Endodermal cell (in vitro differentiated cells): ENCODE data around the gene SLC26A3. TPM values are rescaled to one million over a fixed set of nuclear protein-coding genes. Genes with fewer than 3 reads are reported as not detected.
"Not testable (repeated sequence)": the region's sequence is repeated elsewhere in the genome, so short reads cannot be mapped to it uniquely, and the experiment has no call there.

Source experiments
- DNase-seq: peaks from one replicate; pipeline ENCODE4 v3.0.0-alpha.2; 2017
- H3K27ac ChIP-seq: 2 replicates; pipeline ENCODE4 v1.5.1; 2013; ENCODE audit warnings: mild to moderate bottlenecking, low read depth, low read length, moderate library complexity
- H3K27me3 ChIP-seq: 2 replicates; pipeline ENCODE4 v1.6.1; 2013; ENCODE audit warnings: mild to moderate bottlenecking, low read length, moderate library complexity; ENCODE audit not compliant: insufficient read depth, control insufficient read depth, poor library complexity, severe bottlenecking
- H3K36me3 ChIP-seq: 2 replicates; pipeline ENCODE4 v1.7.0; 2013; ENCODE audit warnings: mild to moderate bottlenecking, low read length, moderate library complexity; ENCODE audit not compliant: control insufficient read depth, insufficient read depth
- H3K4me1 ChIP-seq: one replicate; pipeline ENCODE4 v1.7.0; 2013; ENCODE audit warnings: low read length; ENCODE audit not compliant: control insufficient read depth, insufficient read depth
- H3K4me3 ChIP-seq: 2 replicates; pipeline ENCODE4 v1.5.1; 2013; ENCODE audit warnings: mild to moderate bottlenecking, low read length, moderate library complexity
- H3K9ac ChIP-seq: 2 replicates; pipeline ENCODE4 v1.6.1; 2013; ENCODE audit warnings: mild to moderate bottlenecking, low read length, moderate library complexity; ENCODE audit not compliant: poor library complexity, severe bottlenecking; ENCODE audit errors: extremely low read depth
- H3K9me3 ChIP-seq: 2 replicates; pipeline ENCODE4 v1.6.1; 2013; ENCODE audit warnings: mild to moderate bottlenecking, low read length, moderate library complexity; ENCODE audit not compliant: control insufficient read depth
- H3K27ac Mint-ChIP-seq: 2 replicates; pipeline ENCODE4 v1.8.0; 2020; ENCODE audit warnings: mixed read lengths
- H3K27me3 Mint-ChIP-seq: 2 replicates; pipeline ENCODE4 v1.8.0; 2021; ENCODE audit warnings: mild to moderate bottlenecking, mixed read lengths; ENCODE audit not compliant: insufficient read depth
- H3K36me3 Mint-ChIP-seq: 2 replicates; pipeline ENCODE4 v1.8.0; 2020; ENCODE audit warnings: low read depth, mixed read lengths
- H3K4me1 Mint-ChIP-seq: 2 replicates; pipeline ENCODE4 v1.8.0; 2020; ENCODE audit warnings: mixed read lengths
- H3K4me3 Mint-ChIP-seq: 2 replicates; pipeline ENCODE4 v1.8.0; 2020; ENCODE audit warnings: mild to moderate bottlenecking, moderate library complexity, mixed read lengths
- H3K9me3 Mint-ChIP-seq: 2 replicates; pipeline ENCODE4 v1.8.0; 2020; ENCODE audit warnings: mild to moderate bottlenecking, mixed read lengths
- CTCF ChIP-seq: fragments of 200-600 bp; sonication (generic); conservative IDR thresholded peaks from 2 replicates; pipeline ENCODE4 v1.5.0; 2021; ENCODE audit warnings: antibody characterized with exemption, mild to moderate bottlenecking
- WGBS, 2 experiments: methylation state at CpG; one replicate each; pipeline versions ENCODE4 v1.1.5 to v1.1.7; 2013; ENCODE audit warnings: missing lambda C conversion rate in 2 of 2, mixed read lengths in 1 of 2; ENCODE audit not compliant: insufficient coverage in 1 of 2, insufficient read length in 1 of 2; 5-methylcytosine and 5-hydroxymethylcytosine counted together
- long read RNA-seq, 4 experiments: library from polyadenylated mRNA in 2 of 4; library from RNA in 1 of 4; library from capped mRNA in 1 of 4; stranded (forward) in 3 of 4; unstranded in 1 of 4; transcript quantifications; one replicate each; pipeline ENCODE4 v2.0.0, GENCODE V29; 2020 to 2021; ENCODE audit warnings: inconsistent platforms in 1 of 4
- polyA plus RNA-seq, 2 experiments: library from polyadenylated mRNA; stranded (reverse); fragments of 50-300 nt; gene quantifications; one replicate each; pipeline ENCODE4 v1.2.3, GENCODE V29; 2013
- total RNA-seq, 2 donors: library from RNA; stranded (reverse); fragmentation: NEBNext Ultra II Directional in 1 of 2; extraction: Animal tissue kit (Norgen Biotek cat#: 25700) in 1 of 2; gene quantifications; 2 replicates in 1 of 2; 3 replicates in 1 of 2; pipeline ENCODE4 v1.2.1, GENCODE V29; 2021

SLC26A3 gene
- not detected for total RNA-seq
- polyA plus RNA-seq (2013, experiment 1 of 2): not detected
- polyA plus RNA-seq (2013, experiment 2 of 2): not detected
- long read RNA-seq, experiment 1: 0 reads
- long read RNA-seq, experiment 2: 0 reads
- long read RNA-seq, experiment 3: 0 reads
- long read RNA-seq, experiment 4: 0 reads

DNA sequence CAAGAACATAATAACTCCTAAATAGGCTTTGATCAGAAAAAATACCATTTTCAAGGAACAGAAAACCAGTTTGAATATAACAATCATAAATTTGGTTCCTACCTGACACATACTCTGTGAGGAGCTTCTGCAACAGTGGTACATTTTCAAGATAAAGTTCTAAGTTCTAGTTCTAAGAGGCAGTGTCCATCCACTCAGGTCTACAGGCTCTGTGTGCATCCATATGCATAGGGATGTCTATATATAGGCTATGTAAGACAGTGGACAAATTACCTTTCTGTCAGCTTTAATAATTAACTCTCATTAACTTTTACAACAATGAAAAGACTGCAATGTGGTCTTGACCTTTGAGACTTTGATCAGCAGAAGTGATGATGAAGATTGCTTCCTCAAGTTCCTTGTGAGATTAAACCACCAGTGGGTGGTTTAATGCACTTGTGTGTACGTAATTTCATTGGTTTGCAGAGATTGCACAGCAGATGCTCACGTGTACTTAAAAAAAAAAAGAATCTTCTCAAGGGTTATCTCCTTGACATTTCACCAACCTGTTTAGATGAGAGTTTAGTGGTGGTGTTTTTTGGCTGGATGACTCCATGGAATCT is at the start of gene SLC26A3:
SLC26A3 (minus strand) TSS at position 215 of the 602 bp plus-strand sequence. CDS start 8,714 bp downstream, outside the sequence.
- Mint-ChIP-seq H3K27ac (no peak within 1 kb of the TSS), H3K9me3 (no peaks in the 10 kb centered on the region), H3K4me1 (no peaks in the 10 kb centered on the region), H3K27me3 (peaks cover 4% of the 10 kb centered on the region), H3K36me3 (no peaks in the 10 kb centered on the region), H3K4me3 (no peak within 1 kb of the TSS)
- no peak for TF ChIP-seq CTCF
- Histone ChIP-seq H3K36me3 (no peaks in the 10 kb centered on the region), H3K27me3 (peaks cover 60% of the 10 kb centered on the region), H3K4me1 (no peaks in the 10 kb centered on the region), H3K9ac (no peak within 1 kb of the TSS), H3K9me3 (no peaks in the 10 kb centered on the region), H3K27ac (no peak within 1 kb of the TSS), H3K4me3 (no peak within 1 kb of the TSS)
- WGBS, 2 experiments: 83% methylated on average over 2 of the region's 2 CpGs; no CpG with 5 or more reads in 1 of the 2 experiments
- DNase-seq: no peak

DNA sequence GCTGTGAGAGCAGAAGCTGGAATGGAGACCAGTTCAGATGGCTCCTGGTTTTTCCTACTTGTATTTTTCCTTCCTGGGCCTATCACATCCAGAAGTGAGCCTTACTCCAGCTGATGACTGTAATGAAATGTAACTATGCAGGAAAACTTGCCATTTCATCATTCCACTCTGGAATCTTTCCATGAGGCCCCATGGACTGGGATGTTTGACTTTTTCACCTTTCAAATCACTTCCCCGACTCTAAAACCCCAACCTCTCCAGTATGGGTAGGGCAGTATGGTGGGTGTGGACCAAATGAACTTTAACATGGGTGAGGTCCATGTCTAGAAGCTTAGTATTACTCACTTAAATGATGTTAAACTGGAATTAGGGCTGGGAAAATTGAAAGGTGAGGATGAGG is 47.6 kb upstream of the SLC26A3 start:
- H3K36me3 ChIP-seq: no peaks in the 10 kb centered on the region
- H3K9me3 ChIP-seq: no peaks in the 10 kb centered on the region
- WGBS, 2 experiments: no CpG with 5 or more reads among the region's 1 CpG
- H3K27ac ChIP-seq: no peak overlapping the region
- TF ChIP-seq CTCF: no peak
- H3K27me3 ChIP-seq: no peaks in the 10 kb centered on the region
- Mint-ChIP-seq H3K27ac (no peak overlapping the region), H3K36me3 (no peaks in the 10 kb centered on the region), H3K9me3 (peaks cover 17% of the 10 kb centered on the region), H3K4me1 (no peaks in the 10 kb centered on the region), H3K27me3 (peaks cover 3% of the 10 kb centered on the region), H3K4me3 (no peak overlapping the region)
- no peaks in the 10 kb centered on the region for H3K4me1 ChIP-seq
- no peak overlapping the region for H3K4me3 ChIP-seq
- DNase-seq: no peak
- H3K9ac ChIP-seq: no peak overlapping the region

GRCh38 chr7:107850216-107850615 is 47.2 kb upstream of the SLC26A3 start:
- H3K9ac ChIP-seq: no peak overlapping the region
- no peak for TF ChIP-seq CTCF
- Mint-ChIP-seq H3K4me1 (no peaks in the 10 kb centered on the region), H3K27ac (no peak overlapping the region), H3K9me3 (peaks cover 17% of the 10 kb centered on the region), H3K4me3 (no peak overlapping the region), H3K27me3 (peaks cover 2% of the 10 kb centered on the region), H3K36me3 (no peaks in the 10 kb centered on the region)
- no peak overlapping the region for H3K4me3 ChIP-seq
- H3K36me3 ChIP-seq: no peaks in the 10 kb centered on the region
- H3K27me3 ChIP-seq: no peaks in the 10 kb centered on the region
- H3K4me1 ChIP-seq: no peaks in the 10 kb centered on the region
- 66 to 92% methylated on average over 2 to 3 of the region's 4 CpGs for WGBS, 2 experiments
- no peaks in the 10 kb centered on the region for H3K9me3 ChIP-seq
- DNase-seq: no peak
- no peak overlapping the region for H3K27ac ChIP-seq

- not testable (repeated sequence) for H3K9me3 ChIP-seq, H3K27ac Mint-ChIP-seq, H3K36me3 Mint-ChIP-seq, H3K27me3 Mint-ChIP-seq, DNase-seq, H3K36me3 ChIP-seq, H3K4me1 Mint-ChIP-seq, H3K27ac ChIP-seq, H3K4me3 Mint-ChIP-seq, H3K27me3 ChIP-seq, H3K4me1 ChIP-seq, H3K4me3 ChIP-seq, H3K9ac ChIP-seq
- 91 to 100% methylated on average over 2 to 23 of the region's 31 CpGs for WGBS, 2 experiments
- H3K9me3 Mint-ChIP-seq: peaks cover 17% of the 10 kb centered on the region
Measured at GRCh38 chr7:107848211-107848610, 45.2 kb upstream of the SLC26A3 start.

DNA sequence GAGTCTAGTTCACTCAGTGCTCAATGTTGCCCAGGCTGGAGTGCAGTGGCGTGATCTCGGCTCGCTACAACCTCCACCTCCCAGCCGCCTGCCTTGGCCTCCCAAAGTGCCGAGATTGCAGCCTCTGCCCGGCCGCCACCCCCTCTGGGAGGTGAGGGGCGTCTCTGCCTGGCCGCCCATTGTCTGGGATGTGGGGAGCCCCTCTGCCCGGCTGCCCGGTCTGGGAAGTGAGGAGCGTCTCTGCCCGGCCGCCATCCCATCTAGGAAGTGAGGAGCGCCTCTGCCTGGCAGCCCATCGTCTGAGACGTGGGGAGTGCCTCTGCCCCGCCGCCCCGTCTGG is 44.8 kb upstream of the SLC26A3 start:
- H3K36me3 Mint-ChIP-seq, H3K27ac ChIP-seq, H3K9me3 ChIP-seq, H3K9ac ChIP-seq, H3K27me3 Mint-ChIP-seq, H3K27ac Mint-ChIP-seq, DNase-seq, H3K4me3 Mint-ChIP-seq, H3K27me3 ChIP-seq, H3K4me1 Mint-ChIP-seq, H3K4me3 ChIP-seq, H3K36me3 ChIP-seq, H3K4me1 ChIP-seq: not testable (repeated sequence)
- WGBS, 2 experiments: 94 to 100% methylated on average over 1 to 14 of the region's 20 CpGs
- peaks cover 17% of the 10 kb centered on the region for H3K9me3 Mint-ChIP-seq
